Tibial artery (tissue), 4 donors: ENCODE data around the gene SNAP91.

ENCODE experiments used
- DNase-seq, 2 donors: peaks; one replicate each; pipeline ENCODE4 v3.0.0-alpha.2; 2019
- H3K27ac ChIP-seq, 2 donors: fragments of 200-600 bp; sonication (generic) in 1 of 2; 1 replicate in 1 of 2; 2 replicates in 1 of 2; pipeline ENCODE4 v1.5.1; 2018 to 2019; ENCODE audit warnings: mild to moderate bottlenecking in 1 of 2
- H3K27me3 ChIP-seq, 2 donors: fragments of 200-600 bp; sonication (generic) in 1 of 2; one replicate each; pipeline versions ENCODE4 v1.5.1 to v1.6.0; 2016 to 2019
- H3K36me3 ChIP-seq, 3 donors: fragments of 200-600 bp; sonication (generic) in 2 of 3; one replicate each; pipeline ENCODE4 v1.5.1; 2016 to 2019; ENCODE audit warnings: mild to moderate bottlenecking in 2 of 3
- H3K4me1 ChIP-seq, 4 donors: fragments of 200-600 bp; sonication (generic) in 2 of 4; 1 replicate in 3 of 4; 2 replicates in 1 of 4; pipeline ENCODE4 v1.5.1; 2016 to 2019
- H3K4me3 ChIP-seq, 2 donors: fragments of 200-600 bp; sonication (generic) in 1 of 2; 1 replicate in 1 of 2; 2 replicates in 1 of 2; pipeline ENCODE4 v1.5.1; 2018 to 2019; ENCODE audit warnings: mild to moderate bottlenecking in 2 of 2
- H3K9me3 ChIP-seq, 3 donors: fragments of 200-600 bp; sonication (generic) in 1 of 3; one replicate each; pipeline ENCODE4 v1.5.1; 2016 to 2019
- CTCF ChIP-seq, 2 experiments: fragments of 200-600 bp in 1 of 2; fragments of 450-650 bp in 1 of 2; IDR thresholded peaks; one replicate each; pipeline ENCODE4 v1.5.1; 2017 to 2019; ENCODE audit warnings: antibody characterized with exemption in 2 of 2, mild to moderate bottlenecking in 1 of 2, moderate library complexity in 1 of 2
- intact Hi-C: fragments of 100-400 bp; cut with DNase I; formaldehyde crosslinking; loops from one replicate; pipeline ENCODE4 v1.15.0; 2023; ENCODE audit warnings: low total_unique reads

SNAP91 gene

GRCh38 chr6:83741089-83741488 lies 32.2 kb upstream of the SNAP91 start:
- H3K4me1 ChIP-seq = no peaks in the 10 kb centered on the region
- H3K9me3 ChIP-seq = no peaks in the 10 kb centered on the region
- H3K27ac ChIP-seq = no peak overlapping the region
- DNase-seq = no peak
- no peak for TF ChIP-seq CTCF (IDR thresholded peaks at IDR 0.05)
- H3K36me3 ChIP-seq = no peaks in the 10 kb centered on the region
- intact Hi-C loops = no loop called here
- no peak overlapping the region for H3K4me3 ChIP-seq
- H3K27me3 ChIP-seq = peaks cover 0 to 5% of the 10 kb centered on the region in 2 donors

DNA sequence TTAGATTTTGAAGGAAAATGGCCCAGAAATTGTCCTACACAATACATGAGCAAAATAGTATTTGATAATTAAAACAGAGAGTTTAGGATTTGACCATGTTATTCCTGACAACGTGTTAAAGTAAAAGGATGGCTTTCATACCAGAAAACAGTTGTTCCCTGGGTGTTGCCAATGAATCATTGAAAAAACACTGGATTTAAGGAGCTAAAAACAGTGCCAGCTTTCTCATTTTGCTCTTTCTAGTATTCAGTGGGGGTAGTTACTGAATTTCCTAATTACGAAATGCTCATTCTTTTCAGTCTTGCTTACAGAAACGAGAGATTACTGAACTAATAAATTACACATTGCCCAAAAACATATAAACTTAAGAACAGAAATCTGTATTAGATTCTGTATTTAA lies 26.6 kb upstream of the SNAP91 start:
- TF ChIP-seq CTCF (IDR thresholded peaks at IDR 0.05) = no peak
- Histone ChIP-seq H3K36me3 (no peaks in the 10 kb centered on the region), H3K4me1 (no peaks in the 10 kb centered on the region), H3K9me3 (no peaks in the 10 kb centered on the region), H3K27ac (no peak overlapping the region), H3K27me3 (no peaks in the 10 kb centered on the region), H3K4me3 (no peak overlapping the region)
- intact Hi-C loops = no loop called here
- no peak for DNase-seq

DNA sequence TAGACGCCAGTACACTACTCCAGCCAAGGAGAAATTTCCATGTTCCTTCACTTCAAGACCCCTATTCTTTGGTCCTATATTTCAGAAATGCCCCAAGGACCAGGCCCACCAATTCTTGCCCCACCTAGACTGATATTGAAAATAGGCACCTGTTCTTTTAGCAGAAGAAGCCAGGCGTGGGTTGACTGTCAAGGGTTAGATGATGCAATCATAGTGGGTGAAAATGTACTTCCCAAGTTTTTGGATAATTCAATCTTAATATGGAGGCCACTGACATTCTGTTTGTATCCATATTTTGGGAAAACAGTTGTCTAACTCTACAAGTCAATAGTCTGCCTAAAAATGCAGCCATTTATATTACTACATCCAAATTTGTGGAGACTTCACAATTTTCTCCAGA lies 21.0 kb upstream of the SNAP91 start:
- intact Hi-C loops = no loop called here
- Histone ChIP-seq H3K27me3 (no peaks in the 10 kb centered on the region), H3K4me1 (no peaks in the 10 kb centered on the region), H3K27ac (no peak overlapping the region), H3K9me3 (no peaks in the 10 kb centered on the region), H3K36me3 (no peaks in the 10 kb centered on the region), H3K4me3 (no peak overlapping the region)
- DNase-seq = no peak
- no peak for TF ChIP-seq CTCF (IDR thresholded peaks at IDR 0.05)

- H3K4me3 ChIP-seq = no peak overlapping the region
- H3K9me3 ChIP-seq = no peaks in the 10 kb centered on the region
- no peaks in the 10 kb centered on the region for H3K27me3 ChIP-seq
- H3K27ac ChIP-seq = no peak overlapping the region
- no peaks in the 10 kb centered on the region for H3K36me3 ChIP-seq
- intact Hi-C loops = no loop called here
- H3K4me1 ChIP-seq = no peaks in the 10 kb centered on the region
- DNase-seq = no peak
- TF ChIP-seq CTCF (IDR thresholded peaks at IDR 0.05) = no peak
These were observed 14.0 kb upstream of the SNAP91 start for GRCh38 chr6:83722876-83723275.

DNA sequence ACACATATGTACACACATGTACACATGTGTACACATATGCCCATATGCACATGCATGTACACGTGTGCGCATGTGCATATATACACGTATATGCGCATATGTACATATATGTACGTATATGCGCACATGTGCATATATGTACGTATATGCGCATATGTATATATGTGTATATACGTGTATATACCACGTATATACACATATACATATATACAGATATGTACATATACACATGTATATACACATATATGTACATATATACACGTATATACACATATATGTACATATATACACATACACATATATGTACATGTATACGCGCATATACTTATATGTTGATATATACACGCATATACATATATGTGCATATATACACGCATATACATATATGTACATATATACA lies 8.9 kb upstream of the SNAP91 start:
- no peak for DNase-seq
- peaks cover 0 to 3% (median 0%) of the 10 kb centered on the region in 3 donors for H3K9me3 ChIP-seq
- intact Hi-C loops = no loop called here
- H3K36me3 ChIP-seq = no peaks in the 10 kb centered on the region
- H3K27ac ChIP-seq = no peak overlapping the region
- TF ChIP-seq CTCF (IDR thresholded peaks at IDR 0.05) = no peak
- H3K4me1 ChIP-seq = no peaks in the 10 kb centered on the region
- H3K4me3 ChIP-seq = no peak overlapping the region
- H3K27me3 ChIP-seq = no peaks in the 10 kb centered on the region

- intact Hi-C loops = no loop called here
- H3K4me3 ChIP-seq = no peak overlapping the region
- H3K27me3 ChIP-seq = peaks cover 0 to 18% of the 10 kb centered on the region in 2 donors
These were observed 3.1 kb upstream of the SNAP91 start for GRCh38 chr6:83711958-83712357.

More at GRCh38 chr6:83711958-83712357, 3.1 kb upstream of the SNAP91 start:
- H3K9me3 ChIP-seq = peaks cover 0 to 22% (median 8%) of the 10 kb centered on the region in 3 donors
- no peaks in the 10 kb centered on the region for H3K36me3 ChIP-seq
- DNase-seq = no peak
- H3K4me1 ChIP-seq = peaks cover 0 to 15% (median 12%) of the 10 kb centered on the region in 4 donors
- TF ChIP-seq CTCF (IDR thresholded peaks at IDR 0.05) = no peak
- H3K27ac ChIP-seq = no peak overlapping the region
